NCI-H146 (cell line): ENCODE results near the gene TVP23A.
"Not testable (repeated sequence)": the region's sequence is repeated elsewhere in the genome, so short reads cannot be mapped to it uniquely, and the experiment has no call there.

Source experiments
- DNase-seq: peaks from one replicate; lab custom pipeline; 2025; lab: John Stamatoyannopoulos, UW

The TVP23A gene

GRCh38 chr16:10745841-10746240 lies 72.8 kb downstream of the TVP23A start:
- no peak for DNase-seq

- no peak for DNase-seq
Observed at GRCh38 chr16:10744370-10745030, 74.1 kb downstream of the TVP23A start.

DNA sequence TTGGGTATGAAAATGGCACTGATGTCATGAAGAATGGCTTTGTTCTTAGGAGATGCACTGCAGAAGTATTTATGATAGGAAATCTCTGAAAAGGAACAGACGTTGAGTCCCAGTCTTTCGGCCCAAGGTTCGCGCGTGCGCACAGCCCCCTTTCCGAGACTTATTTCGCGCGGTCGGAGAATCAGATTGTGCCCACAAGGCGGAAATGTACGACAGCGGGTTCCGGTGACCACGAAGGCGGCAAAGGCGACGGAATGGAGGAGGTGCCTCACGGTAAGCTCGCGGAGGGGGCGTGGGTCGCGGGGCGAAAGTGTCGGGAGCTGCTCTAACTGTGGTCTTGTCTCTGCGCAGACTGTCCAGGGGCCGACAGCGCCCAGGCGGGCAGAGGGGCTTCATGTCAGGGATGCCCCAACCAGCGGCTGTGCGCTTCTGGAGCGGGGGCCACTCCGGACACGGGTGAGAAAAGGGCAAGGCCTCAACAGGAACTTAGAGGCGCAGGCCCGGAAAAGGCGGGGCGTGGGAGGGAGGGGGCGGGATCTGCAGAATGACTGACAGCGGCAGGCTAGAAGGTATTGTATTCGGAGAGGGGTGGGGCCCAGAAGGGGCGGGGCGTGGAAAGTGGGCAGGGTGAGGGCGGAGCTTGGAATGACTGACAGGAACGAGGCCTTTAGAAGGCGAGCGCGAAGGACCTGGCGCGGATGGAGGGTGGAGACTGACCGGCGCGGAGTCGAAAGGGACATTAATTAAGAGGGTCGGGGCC lies 74.8 kb downstream of the TVP23A start, which contains the start of gene NUBP1:
TSS of gene NUBP1 (plus strand) at position 233 of the 760 bp plus-strand sequence. CDS start at position 255, 22 bp downstream.
- peak; percentile 98 for DNase-seq

DNA sequence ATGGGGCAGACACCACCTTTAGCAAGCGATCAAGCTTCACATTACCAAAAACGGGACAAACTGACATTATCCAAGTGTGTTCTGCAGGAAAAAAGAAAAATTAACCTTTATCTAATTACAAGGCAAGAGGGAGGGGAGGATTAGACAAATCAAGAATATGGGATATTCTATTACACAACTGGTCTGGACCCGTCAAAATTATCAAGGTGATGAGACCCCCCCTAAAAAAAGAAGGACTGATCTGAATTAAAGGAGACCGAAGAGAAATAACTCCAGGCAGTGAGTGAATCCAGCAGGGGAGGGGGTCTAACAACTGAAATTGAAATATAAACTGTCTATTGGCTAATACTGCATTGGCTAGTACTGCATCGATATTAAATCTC lies 75.4 kb downstream of the TVP23A start:
- DNase-seq = no peak

GRCh38 chr16:10741844-10742243 lies 76.8 kb downstream of the TVP23A start:
- DNase-seq = no peak

GRCh38 chr16:10741249-10741648 lies 77.3 kb downstream of the TVP23A start:
- DNase-seq = not testable (repeated sequence)

- DNase-seq = no peak
Observed at GRCh38 chr16:10740845-10741208, 77.8 kb downstream of the TVP23A start.

GRCh38 chr16:10740000-10740844 lies 78.4 kb downstream of the TVP23A start:
- DNase-seq = no peak

- no peak for DNase-seq
Observed at GRCh38 chr16:10738231-10739077, 80.1 kb downstream of the TVP23A start.

- DNase-seq = peak; percentile 78
Observed at GRCh38 chr16:10737068-10737625, 81.4 kb downstream of the TVP23A start.

DNA sequence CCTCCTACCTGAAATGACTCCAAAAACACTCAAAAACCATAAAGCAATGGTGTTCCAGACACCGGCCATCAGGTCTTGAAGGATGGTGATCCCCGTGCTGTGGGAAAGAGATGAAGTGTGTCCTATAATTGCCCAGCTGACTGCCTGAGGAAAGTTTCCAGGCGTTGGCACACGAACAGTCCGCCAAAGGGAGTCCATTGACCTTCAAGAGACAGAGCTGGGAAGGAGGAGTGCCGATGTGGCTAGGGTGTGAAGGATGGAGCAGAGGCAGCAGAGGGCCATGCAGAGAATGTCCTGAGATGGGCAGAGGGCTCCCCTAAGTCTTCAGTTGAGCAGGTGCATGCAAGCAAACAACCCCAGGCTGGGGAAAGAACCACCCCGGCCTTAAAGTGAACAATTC lies 86.8 kb downstream of the TVP23A start:
- DNase-seq = no peak

- no peak for DNase-seq
Observed at GRCh38 chr16:10729104-10730048, 89.2 kb downstream of the TVP23A start.

GRCh38 chr16:10728003-10728887 lies 90.3 kb downstream of the TVP23A start:
- no peak for DNase-seq
